Cerebellar cortex (tissue), 1 donor: ENCODE measurements around the gene COG6.

Experiments used
- DNase-seq: peaks from one replicate; pipeline ENCODE4 v3.0.0-alpha.2; 2015; ENCODE audit warnings: low spot score

COG6 gene

GRCh38 chr13:39682310-39682709 lies 26.8 kb downstream of the COG6 start:
- no peak for DNase-seq

DNA sequence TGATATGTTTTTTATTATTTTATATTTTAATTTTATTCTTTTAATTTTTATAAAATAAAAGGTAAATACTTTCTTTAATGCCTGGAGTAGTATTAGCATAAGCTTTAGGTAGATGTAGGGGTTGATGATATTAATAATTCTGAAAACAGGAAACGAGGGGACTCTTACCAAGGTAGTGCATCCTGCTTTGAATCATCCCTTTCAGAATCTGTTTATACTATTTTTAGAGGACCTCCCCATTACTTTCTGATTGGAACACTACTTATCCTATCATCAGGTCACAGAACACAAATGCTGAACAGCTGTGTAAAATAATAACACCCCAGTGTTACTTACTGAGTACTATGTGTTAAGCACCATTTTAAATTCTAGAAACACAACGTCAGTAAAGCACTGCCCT lies 27.3 kb downstream of the COG6 start:
- no peak for DNase-seq

- peak; percentile 56 for DNase-seq
Measured at GRCh38 chr13:39684531-39685137, 29.2 kb downstream of the COG6 start.

- DNase-seq: no peak
Measured at GRCh38 chr13:39685652-39686051, 30.2 kb downstream of the COG6 start.

DNA sequence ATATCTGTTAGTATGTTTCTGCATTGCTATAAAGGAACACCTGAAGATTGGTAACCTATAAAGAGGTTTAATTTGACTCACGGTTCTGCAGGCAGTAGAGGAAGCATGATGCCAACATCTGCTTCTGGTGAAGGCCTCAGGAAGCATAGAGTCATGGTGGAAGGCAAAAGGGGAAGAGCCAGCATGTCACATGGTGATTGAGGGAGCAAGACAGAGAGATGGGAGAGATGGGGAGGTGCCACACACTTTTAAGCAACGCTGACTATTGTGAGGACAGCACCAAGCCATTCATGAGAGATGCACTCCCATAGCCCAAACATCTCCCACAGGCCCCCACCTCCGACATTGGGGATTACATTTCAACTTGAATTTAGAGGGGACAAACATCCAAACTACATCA lies 32.8 kb downstream of the COG6 start:
- no peak for DNase-seq

DNA sequence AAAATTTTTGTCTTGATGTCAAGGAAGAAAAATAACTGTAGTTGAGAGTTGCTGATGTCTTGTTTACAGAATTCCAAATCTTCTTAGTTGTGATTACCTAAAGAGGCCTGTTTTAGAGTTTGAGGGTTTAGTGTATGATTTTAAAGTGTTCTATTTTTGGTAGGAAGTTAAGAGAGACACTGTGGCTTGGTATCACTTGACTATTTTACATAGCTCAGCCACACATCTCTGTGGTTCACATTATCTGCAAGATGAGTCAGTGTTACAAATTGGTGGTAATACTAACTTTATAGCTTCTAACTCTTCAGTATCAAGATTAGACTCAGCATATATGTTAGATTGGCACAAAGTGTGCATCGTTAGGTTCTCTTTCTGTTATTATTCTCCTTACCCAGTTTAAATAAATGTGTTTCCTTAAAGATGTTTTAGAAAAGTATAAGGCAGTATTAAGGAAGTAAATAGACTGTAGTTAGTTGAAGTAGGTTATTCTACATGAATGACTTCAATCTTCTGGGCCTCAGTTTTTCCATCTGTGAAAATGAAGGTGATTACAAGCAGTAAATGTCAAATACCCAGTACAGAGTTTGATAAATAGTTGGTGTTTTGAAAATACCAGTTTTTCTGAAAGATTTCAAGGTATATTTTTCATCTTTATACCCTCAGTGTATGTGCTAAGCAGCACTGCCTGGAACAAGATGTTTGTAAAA lies 33.4 kb downstream of the COG6 start:
- no peak for DNase-seq

- no peak for DNase-seq
Measured at GRCh38 chr13:39692660-39693438, 37.4 kb downstream of the COG6 start.

GRCh38 chr13:39699274-39699673 lies 43.8 kb downstream of the COG6 start:
- no peak for DNase-seq

- no peak for DNase-seq
Measured at GRCh38 chr13:39712626-39713025, 57.2 kb downstream of the COG6 start.

- DNase-seq: no peak
Measured at GRCh38 chr13:39729156-39729555, 73.7 kb downstream of the COG6 start.

GRCh38 chr13:39734952-39735351 lies 79.5 kb downstream of the COG6 start:
- DNase-seq: no peak

DNA sequence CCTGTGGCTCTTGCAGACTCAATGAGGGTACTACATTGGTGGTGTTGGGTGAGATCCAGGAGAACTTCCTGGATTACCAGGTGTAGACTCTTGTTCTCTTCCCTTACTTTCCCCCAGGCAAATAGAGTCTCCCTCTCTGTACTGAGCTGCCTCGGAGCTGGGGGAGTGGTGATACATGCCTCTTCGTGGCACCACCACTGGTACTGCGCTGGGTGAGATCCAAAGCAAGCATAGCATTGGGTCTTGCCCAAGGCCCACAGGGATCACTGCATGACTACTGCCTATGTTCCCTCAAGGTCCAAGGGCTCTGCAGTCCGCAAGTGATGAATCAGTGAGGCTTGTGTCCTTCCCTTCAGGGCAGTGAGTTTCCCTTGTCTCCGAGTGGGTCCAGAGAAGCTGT lies 81.6 kb downstream of the COG6 start:
- DNase-seq: no peak

GRCh38 chr13:39740761-39741160 lies 85.3 kb downstream of the COG6 start:
- no peak for DNase-seq

DNA sequence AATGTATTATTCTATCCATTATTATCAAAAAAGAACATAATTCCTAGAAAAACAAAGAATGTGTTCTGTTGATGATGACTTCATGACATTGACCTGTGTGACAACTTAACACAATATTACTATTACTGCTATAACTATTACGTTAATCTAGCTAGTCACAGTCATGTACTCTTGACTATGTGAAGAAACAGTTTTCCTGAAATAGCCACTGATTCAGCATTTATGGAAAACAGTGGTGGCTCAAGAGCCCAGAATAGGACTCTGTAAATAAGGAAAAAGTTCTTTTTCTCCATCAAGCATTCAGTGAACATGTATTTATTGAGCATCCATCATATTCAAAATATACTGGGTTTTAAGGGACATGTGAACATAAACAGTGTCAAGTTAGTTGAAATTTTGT lies 93.5 kb downstream of the COG6 start:
- DNase-seq: no peak

DNA sequence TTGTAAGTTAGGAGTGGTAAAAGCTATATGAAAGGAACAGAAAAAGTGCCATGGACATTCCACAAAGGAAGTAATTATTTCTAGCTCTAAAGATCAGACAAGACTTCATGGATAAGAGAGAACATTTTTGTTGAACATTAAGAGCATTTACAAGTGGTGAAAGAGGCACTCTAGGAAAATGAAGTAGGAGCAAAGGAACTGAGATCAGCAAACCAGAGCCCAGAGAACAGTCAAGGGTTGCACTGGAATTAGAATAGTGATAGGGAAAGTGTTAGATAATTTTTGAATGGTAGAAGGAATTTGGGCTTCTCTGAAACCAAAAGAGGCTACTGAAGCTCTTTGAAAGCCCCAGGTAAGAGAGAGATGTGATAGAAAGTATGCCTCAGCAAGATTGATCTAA lies 94.1 kb downstream of the COG6 start:
- no peak for DNase-seq

- DNase-seq: no peak
Measured at GRCh38 chr13:39751805-39752204, 96.3 kb downstream of the COG6 start.

DNA sequence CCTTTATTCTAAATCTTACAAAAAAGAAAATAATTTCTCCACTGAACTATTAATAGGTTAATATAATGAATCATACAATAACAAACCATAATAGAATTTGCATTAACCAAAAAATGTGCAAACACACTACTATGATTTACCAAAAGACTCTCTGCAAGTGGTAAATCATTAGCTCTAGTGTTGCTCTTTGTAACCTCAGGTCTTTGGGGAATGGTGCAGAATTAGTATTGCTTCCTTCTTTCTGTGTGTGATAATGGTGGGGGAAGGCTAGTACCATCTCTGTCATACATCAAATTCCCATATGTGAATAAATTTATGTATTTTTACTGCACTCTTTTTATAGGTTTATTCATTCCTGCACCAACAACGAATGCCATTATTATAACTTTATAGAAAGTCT lies 105.1 kb downstream of the COG6 start:
- DNase-seq: no peak

GRCh38 chr13:39765801-39766463 lies 110.5 kb downstream of the COG6 start:
- DNase-seq: peak; percentile 99

DNA sequence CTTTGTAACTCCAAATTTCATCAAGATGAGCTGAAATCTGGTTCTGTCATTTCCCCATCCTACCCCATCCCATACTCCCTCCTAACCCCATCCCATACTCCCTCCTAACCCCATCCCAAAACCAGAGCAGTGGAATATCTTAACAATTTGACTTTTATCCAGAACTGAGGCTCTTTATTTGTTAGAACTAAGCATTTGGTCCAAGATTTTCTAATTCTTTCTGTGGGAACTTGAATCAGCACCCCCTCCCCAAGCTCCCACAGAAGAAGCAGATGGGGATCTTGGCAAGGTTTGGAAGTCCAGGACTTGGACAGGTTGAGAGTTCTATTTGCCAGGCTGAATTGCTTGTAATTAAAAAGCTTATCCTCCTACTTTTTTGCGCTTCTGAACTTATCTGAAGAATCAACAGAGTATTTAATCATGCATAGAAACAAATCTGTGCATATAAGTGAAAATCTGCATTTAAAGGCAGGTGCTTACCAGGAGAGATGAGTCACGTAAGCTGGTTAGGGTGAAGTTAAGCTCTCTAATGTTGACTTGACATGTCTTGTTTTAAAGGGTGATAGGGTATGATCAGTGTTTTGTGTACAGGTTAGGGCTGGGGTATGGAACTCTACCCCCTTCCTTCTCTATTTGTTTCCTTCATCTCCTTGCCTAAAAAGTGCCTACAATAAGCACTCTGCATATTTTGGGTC lies 111.1 kb downstream of the COG6 start:
- peak; percentile 83 for DNase-seq

- no peak for DNase-seq
Measured at GRCh38 chr13:39767791-39768517, 112.5 kb downstream of the COG6 start.

GRCh38 chr13:39768962-39769361 lies 113.5 kb downstream of the COG6 start:
- DNase-seq: no peak
